Gastrocnemius medialis (tissue), 4 donors: ENCODE results near the gene CCNI2.

Source experiments
- POLR2A ChIP-seq, 2 donors: fragments of 450-650 bp; IDR thresholded peaks; one replicate each; pipeline ENCODE4 v1.6.1; 2017; ENCODE audit warnings: antibody characterized with exemption in 2 of 2, mild to moderate bottlenecking in 2 of 2, moderate library complexity in 2 of 2
- TF ChIP-seq, protein P1 (sequence below), 5 experiments: fragments of 450-650 bp in 3 of 5; fragments of 200-600 bp in 2 of 5; sonication (generic) in 2 of 5; IDR thresholded peaks in 4 of 5; conservative IDR thresholded peaks in 1 of 5; 1 replicate in 4 of 5; 2 replicates in 1 of 5; pipeline ENCODE4 v1.5.1; 2016 to 2019; ENCODE audit warnings: antibody characterized with exemption in 5 of 5, mild to moderate bottlenecking in 3 of 5, moderate library complexity in 3 of 5

DNA sequence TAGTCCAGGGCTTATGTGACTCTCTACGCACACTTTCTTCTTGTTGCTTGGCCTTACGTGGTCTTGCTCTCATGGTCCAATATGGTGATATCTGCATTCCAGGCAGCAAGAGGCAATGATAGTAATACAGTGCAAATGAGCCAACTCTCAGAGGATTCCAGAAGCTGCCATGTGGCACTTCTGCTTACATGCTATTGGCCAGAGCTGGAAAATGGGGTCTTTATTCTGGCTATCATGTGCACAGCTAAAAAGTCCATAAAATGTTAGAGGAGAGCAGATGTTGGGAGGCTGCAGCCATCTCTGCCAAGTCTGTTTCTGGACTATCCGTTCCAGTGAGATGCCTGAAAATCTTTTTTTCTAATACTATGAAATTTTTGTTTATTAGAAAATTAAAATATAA is 32.7 kb downstream of the CCNI2 start:
- TF ChIP-seq, protein P1, sequence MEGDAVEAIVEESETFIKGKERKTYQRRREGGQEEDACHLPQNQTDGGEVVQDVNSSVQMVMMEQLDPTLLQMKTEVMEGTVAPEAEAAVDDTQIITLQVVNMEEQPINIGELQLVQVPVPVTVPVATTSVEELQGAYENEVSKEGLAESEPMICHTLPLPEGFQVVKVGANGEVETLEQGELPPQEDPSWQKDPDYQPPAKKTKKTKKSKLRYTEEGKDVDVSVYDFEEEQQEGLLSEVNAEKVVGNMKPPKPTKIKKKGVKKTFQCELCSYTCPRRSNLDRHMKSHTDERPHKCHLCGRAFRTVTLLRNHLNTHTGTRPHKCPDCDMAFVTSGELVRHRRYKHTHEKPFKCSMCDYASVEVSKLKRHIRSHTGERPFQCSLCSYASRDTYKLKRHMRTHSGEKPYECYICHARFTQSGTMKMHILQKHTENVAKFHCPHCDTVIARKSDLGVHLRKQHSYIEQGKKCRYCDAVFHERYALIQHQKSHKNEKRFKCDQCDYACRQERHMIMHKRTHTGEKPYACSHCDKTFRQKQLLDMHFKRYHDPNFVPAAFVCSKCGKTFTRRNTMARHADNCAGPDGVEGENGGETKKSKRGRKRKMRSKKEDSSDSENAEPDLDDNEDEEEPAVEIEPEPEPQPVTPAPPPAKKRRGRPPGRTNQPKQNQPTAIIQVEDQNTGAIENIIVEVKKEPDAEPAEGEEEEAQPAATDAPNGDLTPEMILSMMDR (IDR thresholded peaks at IDR 0.05 in 4 of 5, conservative IDR thresholded peaks at IDR 0.05 in 1 of 5) = no peak
- TF ChIP-seq POLR2A (IDR thresholded peaks at IDR 0.05) = no peak
